Stimulated activated naive CD8-positive, alpha-beta T cell treated with anti-CD3 and anti-CD28 coated beads, Interleukin-15, Interleukin-2, amounts not matched to agents 100 ng/mL and 50 ng/mL, for 24 hours (primary cell): ENCODE data around the gene DKK3.

Source experiments
- H3K27ac Mint-ChIP-seq: one replicate; pipeline ENCODE4 v1.8.0; 2021; ENCODE audit warnings: mild to moderate bottlenecking, mixed read lengths
- H3K27me3 Mint-ChIP-seq: one replicate; pipeline ENCODE4 v1.8.0; 2021; ENCODE audit warnings: mixed read lengths
- H3K36me3 Mint-ChIP-seq: one replicate; pipeline ENCODE4 v1.8.0; 2021; ENCODE audit warnings: low read depth, mixed read lengths
- H3K4me1 Mint-ChIP-seq: one replicate; pipeline ENCODE4 v1.8.0; 2021; ENCODE audit warnings: low read depth, mixed read lengths
- H3K4me3 Mint-ChIP-seq: one replicate; pipeline ENCODE4 v1.8.0; 2021; ENCODE audit warnings: mild to moderate bottlenecking, mixed read lengths
- H3K9me3 Mint-ChIP-seq: one replicate; pipeline ENCODE4 v1.8.0; 2021; ENCODE audit warnings: mixed read lengths

Gene DKK3

DNA sequence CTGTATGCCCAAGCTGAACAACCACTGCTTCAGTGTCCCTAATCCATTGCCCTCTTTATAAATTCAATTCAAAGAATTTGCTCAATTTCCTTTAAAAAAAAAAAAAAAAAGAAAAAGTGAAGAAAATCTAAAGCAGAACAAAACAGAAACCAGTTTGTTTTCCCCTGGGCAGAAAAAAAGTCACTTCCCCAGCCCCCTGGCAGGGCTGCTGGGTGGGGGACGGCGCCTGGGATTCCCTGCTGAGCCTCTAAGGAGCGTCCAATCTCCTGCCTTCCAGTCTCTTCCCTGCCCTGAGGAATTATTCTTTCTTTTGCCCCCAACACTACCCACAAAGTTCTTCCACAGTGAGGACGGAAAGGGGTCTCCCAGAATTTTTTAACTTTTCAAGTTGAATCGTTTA is 23.9 kb downstream of the DKK3 start:
- Mint-ChIP-seq H3K27ac (no peak overlapping the region), H3K36me3 (no peaks in the 10 kb centered on the region), H3K4me1 (peaks cover 4% of the 10 kb centered on the region), H3K4me3 (no peak overlapping the region), H3K27me3 (no peaks in the 10 kb centered on the region), H3K9me3 (no peaks in the 10 kb centered on the region)

- Mint-ChIP-seq H3K9me3 (no peaks in the 10 kb centered on the region), H3K4me3 (no peak overlapping the region), H3K4me1 (peaks cover 4% of the 10 kb centered on the region), H3K27ac (no peak overlapping the region), H3K27me3 (no peaks in the 10 kb centered on the region), H3K36me3 (no peaks in the 10 kb centered on the region)
These were observed 25.0 kb downstream of the DKK3 start for GRCh38 chr11:11983427-11983826.

- Mint-ChIP-seq H3K4me1 (peaks cover 4% of the 10 kb centered on the region), H3K36me3 (no peaks in the 10 kb centered on the region), H3K27me3 (no peaks in the 10 kb centered on the region)
These were observed 25.5 kb downstream of the DKK3 start for GRCh38 chr11:11982975-11983374.

DNA sequence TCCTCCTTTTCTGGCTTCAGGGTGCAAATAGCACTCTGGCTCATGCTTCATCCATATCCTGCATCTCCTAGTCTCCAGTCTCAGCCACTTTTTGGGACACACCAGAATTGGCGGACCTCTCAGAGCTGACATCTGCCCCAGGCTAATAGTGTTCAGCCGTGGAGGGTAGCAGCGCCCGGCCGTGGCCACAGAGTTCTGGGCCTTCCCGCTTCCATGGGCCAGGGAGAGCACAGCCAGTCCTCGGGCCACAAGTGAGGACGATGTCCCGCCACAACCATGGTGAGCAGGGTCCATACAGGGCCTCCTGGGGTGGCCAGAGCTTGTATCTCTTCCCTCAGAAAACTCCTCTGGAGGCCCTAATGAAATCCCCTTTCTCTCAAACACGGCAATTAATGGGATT is 26.0 kb downstream of the DKK3 start:
- peaks cover 2% of the 10 kb centered on the region for H3K4me1 Mint-ChIP-seq
- no peak overlapping the region for H3K4me3 Mint-ChIP-seq

More at GRCh38 chr11:11982975-11983374, 25.5 kb downstream of the DKK3 start:
- H3K4me3 Mint-ChIP-seq: no peak overlapping the region
- H3K27ac Mint-ChIP-seq: no peak overlapping the region
- no peaks in the 10 kb centered on the region for H3K9me3 Mint-ChIP-seq

GRCh38 chr11:11981840-11982239 is 26.6 kb downstream of the DKK3 start:
- Mint-ChIP-seq H3K27me3 (no peaks in the 10 kb centered on the region), H3K27ac (no peak overlapping the region), H3K4me1 (no peaks in the 10 kb centered on the region), H3K36me3 (no peaks in the 10 kb centered on the region), H3K4me3 (no peak overlapping the region), H3K9me3 (no peaks in the 10 kb centered on the region)

More for the DNA sequence above, 26.0 kb downstream of the DKK3 start:
- H3K27me3 Mint-ChIP-seq: no peaks in the 10 kb centered on the region
- H3K36me3 Mint-ChIP-seq: no peaks in the 10 kb centered on the region
- no peak overlapping the region for H3K27ac Mint-ChIP-seq
- no peaks in the 10 kb centered on the region for H3K9me3 Mint-ChIP-seq

- no peak overlapping the region for H3K4me3 Mint-ChIP-seq
- no peak overlapping the region for H3K27ac Mint-ChIP-seq
- H3K36me3 Mint-ChIP-seq: no peaks in the 10 kb centered on the region
- no peaks in the 10 kb centered on the region for H3K9me3 Mint-ChIP-seq
- no peaks in the 10 kb centered on the region for H3K4me1 Mint-ChIP-seq
- H3K27me3 Mint-ChIP-seq: no peaks in the 10 kb centered on the region
These were observed 27.1 kb downstream of the DKK3 start for GRCh38 chr11:11981364-11981763.

- H3K4me1 Mint-ChIP-seq: no peaks in the 10 kb centered on the region
These were observed 27.6 kb downstream of the DKK3 start for GRCh38 chr11:11980841-11981308.

DNA sequence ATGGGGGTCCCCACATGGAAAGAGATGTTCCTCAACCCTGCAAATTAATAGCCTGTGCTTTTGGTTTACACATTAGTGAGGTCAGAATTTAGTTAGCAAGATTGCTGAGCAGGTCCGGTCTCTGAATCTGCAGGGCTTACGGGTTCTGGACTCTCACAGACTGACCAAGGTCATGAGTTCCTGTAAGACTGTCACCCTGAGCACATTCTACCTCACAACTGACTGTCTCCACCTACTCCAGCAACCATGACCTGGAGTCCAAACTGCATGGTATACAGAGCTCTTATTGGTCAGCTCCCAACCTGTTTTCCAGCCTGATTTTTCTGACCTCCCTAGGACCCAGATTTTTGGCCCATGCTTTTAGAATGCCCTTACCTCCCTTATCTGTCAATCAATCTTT is 28.2 kb downstream of the DKK3 start:
- Mint-ChIP-seq H3K27me3 (no peaks in the 10 kb centered on the region), H3K4me3 (no peak overlapping the region), H3K4me1 (no peaks in the 10 kb centered on the region), H3K27ac (no peak overlapping the region), H3K36me3 (no peaks in the 10 kb centered on the region), H3K9me3 (no peaks in the 10 kb centered on the region)

More at GRCh38 chr11:11980841-11981308, 27.6 kb downstream of the DKK3 start:
- H3K27me3 Mint-ChIP-seq: no peaks in the 10 kb centered on the region
- no peak overlapping the region for H3K4me3 Mint-ChIP-seq
- H3K27ac Mint-ChIP-seq: no peak overlapping the region
- no peaks in the 10 kb centered on the region for H3K36me3 Mint-ChIP-seq
- H3K9me3 Mint-ChIP-seq: no peaks in the 10 kb centered on the region

DNA sequence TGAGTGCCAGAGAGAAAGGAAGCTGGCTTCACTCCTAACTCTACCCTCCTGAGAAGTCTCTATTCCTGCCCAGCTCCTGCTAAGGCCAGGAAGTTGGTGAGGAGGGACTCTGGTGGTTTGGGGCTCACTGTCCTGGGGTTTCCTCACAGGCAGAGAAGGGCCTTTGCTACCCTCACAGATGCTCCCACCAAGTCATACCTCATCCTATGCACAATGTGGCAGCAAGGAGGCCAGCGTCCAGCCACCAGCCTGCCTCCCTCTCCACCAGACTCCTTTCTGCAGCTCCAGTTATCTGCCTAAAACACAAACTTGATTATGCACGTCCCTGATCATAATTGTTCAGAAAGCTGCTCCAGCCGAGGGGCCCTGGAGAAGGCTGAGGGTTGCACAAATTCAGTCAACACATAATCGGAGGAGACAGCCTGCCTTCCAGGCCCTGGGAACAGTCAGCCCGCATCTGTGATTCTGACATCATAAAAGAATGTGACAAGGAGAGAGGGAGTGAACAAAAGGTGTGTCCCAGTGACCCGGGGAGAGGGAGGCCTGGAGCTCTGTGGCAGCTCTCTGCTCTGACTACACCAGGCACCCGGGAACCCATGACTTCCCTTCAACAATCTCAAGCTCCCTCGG is 28.8 kb downstream of the DKK3 start:
- Mint-ChIP-seq H3K4me3 (no peak overlapping the region), H3K9me3 (no peaks in the 10 kb centered on the region), H3K27me3 (no peaks in the 10 kb centered on the region), H3K27ac (no peak overlapping the region), H3K4me1 (no peaks in the 10 kb centered on the region), H3K36me3 (no peaks in the 10 kb centered on the region)

DNA sequence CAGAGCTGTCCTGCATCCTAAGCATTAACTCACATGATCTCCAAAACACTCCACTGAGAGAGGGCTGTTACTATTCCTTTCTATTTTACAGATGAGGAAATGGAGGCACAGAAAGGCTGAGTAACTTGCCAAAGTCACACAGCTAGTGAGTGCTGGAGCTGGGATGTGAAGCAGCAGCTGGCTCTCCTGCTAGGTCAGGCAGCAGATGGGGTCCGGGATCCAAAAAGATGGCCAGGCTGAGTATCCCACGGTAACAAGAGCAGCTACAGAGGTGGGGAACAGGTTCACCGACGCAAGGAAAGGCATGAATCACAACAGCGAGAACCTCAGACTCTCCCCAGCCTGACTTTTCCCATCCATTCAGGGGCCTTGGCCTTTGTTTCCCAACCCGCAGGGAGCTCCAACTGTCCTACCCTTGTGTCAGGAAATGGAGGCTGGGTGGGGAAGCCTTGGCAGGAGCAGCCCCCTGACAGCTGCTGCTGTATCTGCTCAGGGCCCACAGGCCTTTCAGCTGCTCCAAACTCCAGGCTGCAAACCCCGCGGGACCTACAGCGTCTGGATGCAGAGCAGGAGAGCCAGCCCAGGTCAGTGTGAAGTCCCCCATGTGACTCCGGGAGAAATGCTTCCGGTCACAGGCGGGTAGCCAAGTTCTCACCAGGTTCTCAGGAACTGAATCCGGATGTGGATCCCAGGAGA is 29.5 kb downstream of the DKK3 start:
- no peak overlapping the region for H3K4me3 Mint-ChIP-seq
- no peaks in the 10 kb centered on the region for H3K9me3 Mint-ChIP-seq
- H3K4me1 Mint-ChIP-seq: no peaks in the 10 kb centered on the region
- no peaks in the 10 kb centered on the region for H3K27me3 Mint-ChIP-seq
- no peak overlapping the region for H3K27ac Mint-ChIP-seq
- no peaks in the 10 kb centered on the region for H3K36me3 Mint-ChIP-seq

DNA sequence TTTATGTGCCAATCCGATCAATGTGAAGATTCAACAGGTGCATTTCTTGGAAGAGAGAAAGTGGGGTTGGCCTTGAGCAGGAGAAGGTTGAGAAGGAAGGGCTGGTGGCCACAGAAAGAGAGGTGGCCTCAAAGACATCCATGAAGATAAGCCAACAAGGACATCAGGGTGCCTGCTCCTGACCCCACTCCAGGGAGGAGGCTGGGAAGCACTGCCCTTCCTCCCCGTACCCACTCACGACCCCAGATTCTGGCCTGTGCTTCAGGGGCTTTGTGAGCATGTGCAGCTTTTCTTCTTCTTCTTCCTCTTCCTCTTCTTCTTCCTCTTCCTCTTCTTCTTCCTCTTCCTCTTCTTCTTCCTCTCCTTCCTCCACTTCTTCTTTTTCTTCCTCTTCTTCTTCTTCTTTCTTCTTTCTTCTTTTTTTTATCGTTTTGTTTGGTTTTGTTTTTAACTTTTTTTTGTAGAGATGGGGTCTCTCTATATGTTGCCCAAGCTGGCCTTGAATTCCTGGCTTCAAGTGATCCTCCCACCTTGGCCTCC is 30.3 kb downstream of the DKK3 start:
- no peaks in the 10 kb centered on the region for H3K27me3 Mint-ChIP-seq
- H3K27ac Mint-ChIP-seq: no peak overlapping the region
- no peak overlapping the region for H3K4me3 Mint-ChIP-seq
- H3K4me1 Mint-ChIP-seq: no peaks in the 10 kb centered on the region
- H3K36me3 Mint-ChIP-seq: no peaks in the 10 kb centered on the region
- no peaks in the 10 kb centered on the region for H3K9me3 Mint-ChIP-seq

GRCh38 chr11:11977206-11977938 is 31.1 kb downstream of the DKK3 start:
- no peaks in the 10 kb centered on the region for H3K4me1 Mint-ChIP-seq
- H3K27me3 Mint-ChIP-seq: no peaks in the 10 kb centered on the region
- no peak overlapping the region for H3K27ac Mint-ChIP-seq
- no peaks in the 10 kb centered on the region for H3K9me3 Mint-ChIP-seq
- H3K4me3 Mint-ChIP-seq: no peak overlapping the region
- no peaks in the 10 kb centered on the region for H3K36me3 Mint-ChIP-seq

GRCh38 chr11:11976481-11977127 is 31.8 kb downstream of the DKK3 start:
- H3K36me3 Mint-ChIP-seq: no peaks in the 10 kb centered on the region
- no peaks in the 10 kb centered on the region for H3K4me1 Mint-ChIP-seq
- no peak overlapping the region for H3K4me3 Mint-ChIP-seq
- H3K27me3 Mint-ChIP-seq: no peaks in the 10 kb centered on the region
- H3K9me3 Mint-ChIP-seq: no peaks in the 10 kb centered on the region
- no peak overlapping the region for H3K27ac Mint-ChIP-seq

DNA sequence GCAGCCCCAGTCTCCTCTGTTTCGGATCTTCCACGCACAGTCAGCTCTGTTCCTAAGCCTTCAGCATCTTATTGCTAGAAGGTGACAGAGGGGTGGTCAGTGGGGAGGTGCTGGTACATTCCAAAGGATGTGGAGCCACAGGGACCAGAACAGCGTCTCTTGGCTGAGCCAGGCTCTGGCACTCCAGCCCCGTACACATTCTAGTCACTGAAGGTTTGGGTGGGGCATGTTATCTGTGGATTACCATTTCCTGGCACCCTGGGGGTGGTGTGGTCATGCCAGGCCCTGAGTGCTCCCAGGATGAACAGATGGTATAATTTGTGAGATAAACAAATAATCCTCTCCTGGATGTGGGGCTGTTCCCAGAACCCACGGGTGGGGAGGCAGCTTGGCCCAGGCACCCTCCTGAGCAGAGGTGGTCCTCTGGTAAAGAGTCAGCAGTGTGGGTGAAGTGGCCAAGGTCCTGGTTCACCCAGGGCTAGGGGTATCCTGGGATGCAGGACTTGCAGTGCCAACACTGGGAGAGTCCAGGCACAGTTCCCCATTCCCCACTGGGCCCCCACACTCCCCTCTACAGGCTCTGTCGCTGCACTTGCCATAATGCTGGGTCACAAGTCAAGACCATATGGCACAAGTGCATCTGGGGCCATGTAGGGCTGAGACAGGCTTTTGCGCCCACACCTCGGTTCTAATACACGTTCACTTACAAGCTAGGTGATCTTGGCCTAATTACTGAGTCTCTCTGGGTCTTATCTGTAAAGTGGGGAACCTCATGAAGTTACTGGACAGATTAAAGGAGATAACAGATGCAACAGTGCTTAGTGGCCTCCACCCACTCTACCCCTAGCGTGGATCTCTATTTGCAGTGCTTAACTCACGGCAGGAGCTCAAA is 33.0 kb downstream of the DKK3 start:
- no peaks in the 10 kb centered on the region for H3K36me3 Mint-ChIP-seq
- H3K9me3 Mint-ChIP-seq: no peaks in the 10 kb centered on the region
- H3K27me3 Mint-ChIP-seq: no peaks in the 10 kb centered on the region
- H3K27ac Mint-ChIP-seq: no peak overlapping the region
- H3K4me1 Mint-ChIP-seq: no peaks in the 10 kb centered on the region
- H3K4me3 Mint-ChIP-seq: no peak overlapping the region
